HL-60 (cell line): ENCODE results near the gene CACNA1G.

ENCODE experiments used
- DNase-seq, 2 experiments: peaks; one replicate each; pipeline ENCODE4 v3.0.0-alpha.2; 2010 to 2020; ENCODE audit warnings: low read depth in 1 of 2, low spot score in 1 of 2
- H3K27ac ChIP-seq: fragments of 250-450 bp; sonication (Bioruptor Pico); replicated peaks from 2 replicates; pipeline ENCODE4 v1.5.1; 2020; ENCODE audit warnings: mild to moderate bottlenecking, moderate library complexity
- H3K27me3 ChIP-seq: fragments of 250-450 bp; sonication (Bioruptor Pico); 2 replicates; pipeline ENCODE4 v1.5.1; 2021; ENCODE audit warnings: mild to moderate bottlenecking, moderate library complexity; ENCODE audit not compliant: insufficient read depth, poor library complexity, severe bottlenecking
- H3K4me3 ChIP-seq: replicated peaks from 2 replicates; pipeline ENCODE4 v1.5.1; 2011; ENCODE audit warnings: mild to moderate bottlenecking, control low read depth, low read length; ENCODE audit not compliant: insufficient read depth
- GABPA ChIP-seq: IDR thresholded peaks from 2 replicates; pipeline ENCODE4 v1.6.1; 2012; ENCODE audit warnings: low read depth
- POLR2AphosphoS5 ChIP-seq: IDR thresholded peaks from 2 replicates; pipeline ENCODE4 v1.6.1; 2012; ENCODE audit warnings: low read depth
- SPI1 ChIP-seq: IDR thresholded peaks from 2 replicates; pipeline ENCODE4 v1.6.1; 2012; ENCODE audit warnings: low read depth, mild to moderate bottlenecking, borderline replicate concordance
- TF ChIP-seq, protein P1 (sequence below): IDR thresholded peaks from one replicate; pipeline ENCODE4 v1.5.1; 2011; ENCODE audit warnings: low read length, control low read depth, inconsistent platforms; ENCODE audit not compliant: insufficient read depth
- TF ChIP-seq, protein P2 (sequence below): IDR thresholded peaks from 2 replicates; pipeline ENCODE4 v1.6.1; 2012; ENCODE audit warnings: low read depth; ENCODE audit not compliant: insufficient replicate concordance

The CACNA1G gene

DNA sequence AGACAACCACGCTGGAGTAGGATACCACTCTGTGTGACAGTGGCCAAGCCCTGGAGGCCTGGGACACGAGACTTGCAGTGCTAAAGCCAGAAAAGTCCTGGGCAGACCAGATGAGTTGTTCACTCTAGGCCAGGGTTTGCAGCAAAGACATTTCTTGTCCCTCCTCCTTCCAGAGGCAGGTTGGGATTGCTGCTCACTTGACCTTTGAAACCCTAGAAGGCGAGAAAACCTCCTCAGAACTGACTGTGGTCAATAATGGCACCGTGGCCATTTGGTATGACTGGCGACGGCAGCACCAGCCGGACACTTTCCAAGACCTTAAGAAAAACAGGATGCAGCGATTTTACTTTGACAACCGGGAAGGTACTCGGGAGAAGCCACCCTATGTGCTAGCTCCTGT is 37.7 kb upstream of the CACNA1G start:
- Histone ChIP-seq H3K4me3 (no peak overlapping the region), H3K27me3 (no peaks in the 10 kb centered on the region), H3K27ac (no peak overlapping the region)
- no peak for DNase-seq
- no peak for TF ChIP-seq GABPA
- no peak for TF ChIP-seq POLR2AphosphoS5
- TF ChIP-seq, protein P1, sequence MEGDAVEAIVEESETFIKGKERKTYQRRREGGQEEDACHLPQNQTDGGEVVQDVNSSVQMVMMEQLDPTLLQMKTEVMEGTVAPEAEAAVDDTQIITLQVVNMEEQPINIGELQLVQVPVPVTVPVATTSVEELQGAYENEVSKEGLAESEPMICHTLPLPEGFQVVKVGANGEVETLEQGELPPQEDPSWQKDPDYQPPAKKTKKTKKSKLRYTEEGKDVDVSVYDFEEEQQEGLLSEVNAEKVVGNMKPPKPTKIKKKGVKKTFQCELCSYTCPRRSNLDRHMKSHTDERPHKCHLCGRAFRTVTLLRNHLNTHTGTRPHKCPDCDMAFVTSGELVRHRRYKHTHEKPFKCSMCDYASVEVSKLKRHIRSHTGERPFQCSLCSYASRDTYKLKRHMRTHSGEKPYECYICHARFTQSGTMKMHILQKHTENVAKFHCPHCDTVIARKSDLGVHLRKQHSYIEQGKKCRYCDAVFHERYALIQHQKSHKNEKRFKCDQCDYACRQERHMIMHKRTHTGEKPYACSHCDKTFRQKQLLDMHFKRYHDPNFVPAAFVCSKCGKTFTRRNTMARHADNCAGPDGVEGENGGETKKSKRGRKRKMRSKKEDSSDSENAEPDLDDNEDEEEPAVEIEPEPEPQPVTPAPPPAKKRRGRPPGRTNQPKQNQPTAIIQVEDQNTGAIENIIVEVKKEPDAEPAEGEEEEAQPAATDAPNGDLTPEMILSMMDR, result no peak
- TF ChIP-seq, protein P2, sequence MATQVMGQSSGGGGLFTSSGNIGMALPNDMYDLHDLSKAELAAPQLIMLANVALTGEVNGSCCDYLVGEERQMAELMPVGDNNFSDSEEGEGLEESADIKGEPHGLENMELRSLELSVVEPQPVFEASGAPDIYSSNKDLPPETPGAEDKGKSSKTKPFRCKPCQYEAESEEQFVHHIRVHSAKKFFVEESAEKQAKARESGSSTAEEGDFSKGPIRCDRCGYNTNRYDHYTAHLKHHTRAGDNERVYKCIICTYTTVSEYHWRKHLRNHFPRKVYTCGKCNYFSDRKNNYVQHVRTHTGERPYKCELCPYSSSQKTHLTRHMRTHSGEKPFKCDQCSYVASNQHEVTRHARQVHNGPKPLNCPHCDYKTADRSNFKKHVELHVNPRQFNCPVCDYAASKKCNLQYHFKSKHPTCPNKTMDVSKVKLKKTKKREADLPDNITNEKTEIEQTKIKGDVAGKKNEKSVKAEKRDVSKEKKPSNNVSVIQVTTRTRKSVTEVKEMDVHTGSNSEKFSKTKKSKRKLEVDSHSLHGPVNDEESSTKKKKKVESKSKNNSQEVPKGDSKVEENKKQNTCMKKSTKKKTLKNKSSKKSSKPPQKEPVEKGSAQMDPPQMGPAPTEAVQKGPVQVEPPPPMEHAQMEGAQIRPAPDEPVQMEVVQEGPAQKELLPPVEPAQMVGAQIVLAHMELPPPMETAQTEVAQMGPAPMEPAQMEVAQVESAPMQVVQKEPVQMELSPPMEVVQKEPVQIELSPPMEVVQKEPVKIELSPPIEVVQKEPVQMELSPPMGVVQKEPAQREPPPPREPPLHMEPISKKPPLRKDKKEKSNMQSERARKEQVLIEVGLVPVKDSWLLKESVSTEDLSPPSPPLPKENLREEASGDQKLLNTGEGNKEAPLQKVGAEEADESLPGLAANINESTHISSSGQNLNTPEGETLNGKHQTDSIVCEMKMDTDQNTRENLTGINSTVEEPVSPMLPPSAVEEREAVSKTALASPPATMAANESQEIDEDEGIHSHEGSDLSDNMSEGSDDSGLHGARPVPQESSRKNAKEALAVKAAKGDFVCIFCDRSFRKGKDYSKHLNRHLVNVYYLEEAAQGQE, result no peak
- TF ChIP-seq SPI1, result no peak

DNA sequence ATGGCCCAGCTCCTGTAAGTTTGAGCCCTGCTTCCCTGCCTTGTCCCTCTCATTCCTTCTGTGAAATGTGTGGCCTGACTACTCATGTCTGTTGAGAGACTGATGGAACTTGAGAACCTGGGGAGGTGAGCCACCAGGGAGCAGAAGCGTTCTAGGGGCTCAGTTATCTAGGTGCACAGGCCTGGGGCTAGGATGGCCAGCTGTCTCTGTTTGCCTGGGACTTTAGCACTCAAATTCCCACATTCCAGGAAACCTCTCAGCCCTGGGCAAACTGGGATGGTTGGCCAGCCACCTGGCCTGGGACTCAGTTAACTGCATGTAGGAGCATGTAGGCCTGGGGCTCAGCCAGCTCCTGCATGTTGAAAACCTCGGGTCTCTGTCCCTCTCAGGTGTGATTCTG is 37.3 kb upstream of the CACNA1G start:
- no peak for DNase-seq
- TF ChIP-seq, protein P2, result no peak
- TF ChIP-seq, protein P1, result no peak
- TF ChIP-seq GABPA, result no peak
- TF ChIP-seq SPI1, result no peak
- TF ChIP-seq POLR2AphosphoS5, result no peak
- H3K27ac ChIP-seq, result no peak overlapping the region
- no peaks in the 10 kb centered on the region for H3K27me3 ChIP-seq
- no peak overlapping the region for H3K4me3 ChIP-seq

DNA sequence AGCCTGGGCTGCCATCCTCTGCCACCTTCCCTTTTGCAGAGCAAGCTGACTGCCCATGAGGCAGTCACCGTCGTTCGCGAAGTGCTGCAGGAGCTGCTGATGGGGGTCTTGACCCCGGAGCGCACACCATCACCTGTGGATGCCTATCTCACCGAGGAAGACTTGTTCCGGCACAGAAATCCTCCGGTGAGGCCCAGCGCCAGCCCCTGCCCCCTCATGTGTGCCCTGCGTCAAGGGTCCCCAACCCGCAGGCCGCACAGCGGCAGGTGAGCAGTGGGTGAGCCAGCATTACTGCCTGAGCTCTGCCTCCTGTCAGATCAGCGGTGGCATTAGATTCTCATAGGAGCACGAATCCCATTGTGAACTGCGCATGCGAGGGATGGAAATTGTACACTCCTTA is 35.7 kb upstream of the CACNA1G start:
- Histone ChIP-seq H3K27me3 (no peaks in the 10 kb centered on the region), H3K27ac (no peak overlapping the region), H3K4me3 (no peak overlapping the region)
- no peak for DNase-seq
- TF ChIP-seq POLR2AphosphoS5 (no peak), GABPA (no peak), SPI1 (no peak)
- TF ChIP-seq, protein P2, result no peak
- TF ChIP-seq, protein P1, result no peak
